Measurements from ENCODE around the gene PLXNA2.

The PLXNA2 gene

DNA sequence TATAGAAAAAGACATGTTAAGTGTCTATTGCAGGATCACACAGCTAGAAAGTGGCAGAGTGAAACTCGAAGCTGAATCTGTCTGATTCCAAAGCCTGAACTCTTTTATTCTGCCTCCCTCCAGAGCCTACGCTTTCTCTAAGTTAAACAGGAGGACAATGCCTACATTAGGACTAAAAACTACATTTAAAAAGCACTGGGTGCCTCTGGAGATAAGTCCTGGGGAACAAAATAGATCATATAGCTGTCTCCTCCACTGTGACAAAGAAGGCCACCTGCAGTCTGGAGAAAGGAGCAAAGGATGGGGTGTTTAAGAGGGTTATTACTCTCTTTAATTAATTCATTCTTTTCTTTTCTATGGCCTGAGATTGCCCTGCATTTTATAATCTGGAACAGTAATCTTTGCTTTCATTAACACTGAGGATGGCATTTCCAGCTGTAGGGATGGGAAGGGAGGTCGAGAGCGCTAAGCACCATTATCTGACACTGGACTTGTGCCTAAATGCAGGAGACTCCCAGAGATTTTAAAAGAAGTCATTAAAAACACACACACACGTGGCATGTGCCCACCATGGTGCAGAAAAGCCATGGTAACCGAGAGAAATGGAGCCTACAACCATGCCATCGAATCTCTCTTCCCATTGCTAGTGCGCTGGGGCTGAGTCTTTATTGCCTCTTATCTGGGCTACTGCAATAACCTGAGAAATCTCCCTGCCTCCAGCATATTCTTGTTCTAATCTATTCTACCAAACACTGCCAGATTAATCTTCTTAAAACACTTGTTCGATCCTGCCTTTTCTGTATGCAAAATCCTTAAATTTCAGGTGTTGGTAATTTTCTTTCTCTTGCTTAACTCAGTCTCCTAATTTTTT, 92.2 kb downstream of the PLXNA2 start:
- Histone ChIP-seq H3K4me3 (ENCODE audit: extremely low read depth, insufficient read depth, low read length, poor library complexity, severe bottlenecking) (no peak overlapping the region), H3K4me1 (ENCODE audit: control insufficient read depth, insufficient read depth, low read length, poor library complexity, severe bottlenecking) (peaks cover 4% of the 10 kb centered on the region), H3K9me3 (ENCODE audit: control insufficient read depth, low read length) (no peaks in the 10 kb centered on the region), H3K36me3 (ENCODE audit: control insufficient read depth, insufficient read depth, low read length) (peaks cover 22% of the 10 kb centered on the region), H3K27ac (ENCODE audit: low read depth, low read length, severe bottlenecking) (no peak overlapping the region)
- 72 to 96% methylated on average over 5 to 6 of the region's 9 CpGs for whole genome bisulfite sequencing, 2 experiments (ENCODE audit: insufficient coverage in 2 of 2)

DNA sequence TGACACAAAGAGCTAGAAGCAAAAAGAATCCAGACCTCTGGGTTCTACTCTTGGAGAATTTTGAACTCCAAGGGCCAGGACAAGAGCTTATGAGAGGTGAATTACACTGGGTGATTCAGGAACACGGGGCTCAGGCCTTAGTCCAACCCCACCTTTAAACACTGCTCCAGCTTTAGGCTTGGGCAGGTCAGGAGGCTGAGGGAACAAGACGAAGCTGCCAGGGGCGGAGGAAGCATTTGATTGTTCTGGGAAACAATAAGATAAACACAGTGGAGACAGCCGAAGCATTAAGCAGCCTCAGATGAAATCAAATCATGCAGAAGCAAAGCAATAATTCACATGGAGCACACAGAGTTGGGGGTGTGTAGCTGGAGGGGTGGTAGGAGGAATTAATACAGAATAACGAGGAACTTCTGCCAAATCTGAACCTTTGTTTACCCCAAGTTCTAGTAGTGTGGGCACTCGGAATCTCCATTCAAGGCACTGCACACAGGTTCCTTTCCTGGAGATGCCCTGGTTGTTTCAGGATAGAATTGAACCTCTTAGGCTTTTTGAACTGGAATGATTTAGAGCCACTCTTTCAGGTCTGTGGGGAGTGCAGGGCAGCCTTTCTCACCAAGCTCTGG, 93.2 kb downstream of the PLXNA2 start:
- peaks cover 23% of the 10 kb centered on the region for H3K36me3 ChIP-seq (ENCODE audit: control insufficient read depth, insufficient read depth, low read length)
- no peak overlapping the region for H3K27ac ChIP-seq (ENCODE audit: low read depth, low read length, severe bottlenecking)
- H3K9me3 ChIP-seq (ENCODE audit: control insufficient read depth, low read length): no peaks in the 10 kb centered on the region
- peaks cover 4% of the 10 kb centered on the region for H3K4me1 ChIP-seq (ENCODE audit: control insufficient read depth, insufficient read depth, low read length, poor library complexity, severe bottlenecking)
- H3K4me3 ChIP-seq (ENCODE audit: extremely low read depth, insufficient read depth, low read length, poor library complexity, severe bottlenecking): no peak overlapping the region
- WGBS, 2 experiments (ENCODE audit: insufficient coverage in 2 of 2): 72 to 97% methylated on average over 2 to 4 of the region's 6 CpGs

DNA sequence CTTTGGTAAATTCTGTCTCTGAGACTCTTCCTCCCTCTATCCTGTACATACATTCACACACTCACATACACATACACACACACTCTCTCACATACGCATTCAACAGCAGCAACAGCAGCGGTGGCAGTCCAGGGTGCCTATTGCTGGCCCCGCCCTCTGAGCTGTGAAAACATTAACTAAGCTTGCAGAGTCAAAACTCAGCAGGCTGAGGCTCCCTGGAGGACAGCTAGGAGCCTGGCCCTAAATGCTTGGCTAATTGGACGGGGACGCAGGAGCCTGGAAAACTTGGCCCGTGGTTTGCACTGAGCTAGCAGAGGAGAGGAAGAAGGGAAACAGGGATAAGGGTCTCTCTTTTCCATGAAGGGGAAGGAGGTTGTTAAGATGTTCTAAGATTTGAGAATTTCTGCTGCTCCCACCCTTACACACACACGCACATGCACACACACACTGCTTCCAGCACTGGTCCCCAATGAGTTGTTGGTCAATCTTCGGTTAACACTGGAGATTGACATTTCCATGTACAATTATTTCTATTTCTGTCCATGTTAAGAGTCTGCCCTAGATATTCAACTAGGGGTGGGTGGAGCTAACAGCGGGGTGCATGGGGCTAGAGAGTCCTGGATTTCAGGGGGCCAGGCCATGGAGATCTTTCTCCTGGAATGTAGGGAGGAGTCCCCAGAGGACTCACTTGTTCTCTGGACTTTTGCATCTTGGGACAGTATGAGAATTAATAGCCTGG, 94.2 kb downstream of the PLXNA2 start:
- 61 to 75% methylated on average over 5 to 6 of the region's 9 CpGs for WGBS, 2 experiments (ENCODE audit: insufficient coverage in 2 of 2)
- H3K9me3 ChIP-seq (ENCODE audit: control insufficient read depth, low read length): no peaks in the 10 kb centered on the region
- peaks cover 29% of the 10 kb centered on the region for H3K36me3 ChIP-seq (ENCODE audit: control insufficient read depth, insufficient read depth, low read length)
- no peak overlapping the region for H3K27ac ChIP-seq (ENCODE audit: low read depth, low read length, severe bottlenecking)
- H3K4me3 ChIP-seq (ENCODE audit: extremely low read depth, insufficient read depth, low read length, poor library complexity, severe bottlenecking): no peak overlapping the region
- peaks cover 4% of the 10 kb centered on the region for H3K4me1 ChIP-seq (ENCODE audit: control insufficient read depth, insufficient read depth, low read length, poor library complexity, severe bottlenecking)

DNA sequence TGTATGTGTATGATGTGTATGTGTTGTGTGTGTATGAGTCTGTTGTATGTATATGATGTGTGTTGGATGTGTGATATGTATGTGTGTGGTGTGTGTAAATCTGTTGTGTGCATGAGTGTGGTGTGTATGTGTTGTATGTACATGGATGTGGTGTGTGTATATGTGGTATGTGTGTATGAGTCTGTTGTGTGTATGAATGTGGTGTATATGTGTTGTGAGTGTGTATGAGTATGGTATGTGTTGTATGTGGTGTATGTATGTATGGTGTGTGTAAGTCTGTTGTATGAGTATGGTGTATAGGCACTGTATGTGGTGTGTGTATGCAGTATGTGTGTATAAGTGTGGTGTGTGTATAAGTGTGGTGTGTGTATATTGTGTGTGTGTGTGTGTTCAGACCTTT, 95.0 kb downstream of the PLXNA2 start:
- no peaks in the 10 kb centered on the region for H3K9me3 ChIP-seq (ENCODE audit: control insufficient read depth, low read length)
- peaks cover 4% of the 10 kb centered on the region for H3K4me1 ChIP-seq (ENCODE audit: control insufficient read depth, insufficient read depth, low read length, poor library complexity, severe bottlenecking)
- no peak overlapping the region for H3K4me3 ChIP-seq (ENCODE audit: extremely low read depth, insufficient read depth, low read length, poor library complexity, severe bottlenecking)
- H3K36me3 ChIP-seq (ENCODE audit: control insufficient read depth, insufficient read depth, low read length): peaks cover 33% of the 10 kb centered on the region
- no peak overlapping the region for H3K27ac ChIP-seq (ENCODE audit: low read depth, low read length, severe bottlenecking)

DNA sequence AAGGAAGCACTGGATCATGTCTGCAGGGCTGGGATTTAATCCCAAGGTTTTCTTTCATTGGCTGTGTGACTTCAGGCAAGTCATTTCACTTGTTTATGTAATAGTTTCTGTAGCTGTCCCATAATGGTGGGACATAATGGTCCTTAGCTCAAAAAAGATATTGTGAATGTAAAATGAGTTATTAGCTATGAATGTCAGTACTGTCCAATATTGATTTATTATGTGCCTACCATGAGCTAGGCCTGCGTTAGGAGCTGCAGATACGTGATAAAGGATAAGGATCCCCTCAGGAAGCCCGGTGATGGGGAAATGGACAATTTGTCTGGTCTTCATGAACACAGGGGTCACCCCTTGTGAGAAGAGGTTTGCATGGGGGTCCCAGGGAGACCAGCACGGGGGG, 95.8 kb downstream of the PLXNA2 start:
- 88 to 96% methylated on average over 4 of the region's 4 CpGs for WGBS, 2 experiments (ENCODE audit: insufficient coverage in 2 of 2)
- Histone ChIP-seq H3K4me1 (ENCODE audit: control insufficient read depth, insufficient read depth, low read length, poor library complexity, severe bottlenecking) (peaks cover 4% of the 10 kb centered on the region), H3K27ac (ENCODE audit: low read depth, low read length, severe bottlenecking) (no peak overlapping the region), H3K36me3 (ENCODE audit: control insufficient read depth, insufficient read depth, low read length) (peaks cover 33% of the 10 kb centered on the region), H3K9me3 (ENCODE audit: control insufficient read depth, low read length) (no peaks in the 10 kb centered on the region), H3K4me3 (ENCODE audit: extremely low read depth, insufficient read depth, low read length, poor library complexity, severe bottlenecking) (no peak overlapping the region)

DNA sequence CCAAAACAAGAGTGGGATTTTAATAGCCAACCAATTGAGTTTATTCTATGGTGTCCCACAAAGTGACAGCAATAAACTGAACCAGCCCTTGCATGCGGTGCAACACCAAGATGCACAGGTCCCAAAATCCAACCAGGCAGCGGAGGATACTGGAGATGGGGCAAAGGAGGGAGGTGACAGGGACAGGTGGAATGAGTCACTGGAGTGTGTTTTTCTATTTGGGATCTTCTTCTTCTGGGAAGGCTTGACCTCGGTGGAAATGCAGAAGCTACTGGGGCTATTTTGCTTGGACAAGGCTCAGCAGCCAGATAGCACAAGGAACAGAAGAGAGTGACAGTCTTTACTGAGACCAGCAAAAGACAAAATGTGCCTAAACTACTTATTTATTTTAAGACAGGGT, 97.5 kb downstream of the PLXNA2 start:
- Histone ChIP-seq H3K9me3 (ENCODE audit: control insufficient read depth, low read length) (no peaks in the 10 kb centered on the region), H3K36me3 (ENCODE audit: control insufficient read depth, insufficient read depth, low read length) (peaks cover 40% of the 10 kb centered on the region), H3K27ac (ENCODE audit: low read depth, low read length, severe bottlenecking) (no peak overlapping the region), H3K4me1 (ENCODE audit: control insufficient read depth, insufficient read depth, low read length, poor library complexity, severe bottlenecking) (peaks cover 4% of the 10 kb centered on the region), H3K4me3 (ENCODE audit: extremely low read depth, insufficient read depth, low read length, poor library complexity, severe bottlenecking) (no peak overlapping the region)
- WGBS, 2 experiments (ENCODE audit: insufficient coverage in 2 of 2): 94 to 96% methylated on average over 3 of the region's 3 CpGs

DNA sequence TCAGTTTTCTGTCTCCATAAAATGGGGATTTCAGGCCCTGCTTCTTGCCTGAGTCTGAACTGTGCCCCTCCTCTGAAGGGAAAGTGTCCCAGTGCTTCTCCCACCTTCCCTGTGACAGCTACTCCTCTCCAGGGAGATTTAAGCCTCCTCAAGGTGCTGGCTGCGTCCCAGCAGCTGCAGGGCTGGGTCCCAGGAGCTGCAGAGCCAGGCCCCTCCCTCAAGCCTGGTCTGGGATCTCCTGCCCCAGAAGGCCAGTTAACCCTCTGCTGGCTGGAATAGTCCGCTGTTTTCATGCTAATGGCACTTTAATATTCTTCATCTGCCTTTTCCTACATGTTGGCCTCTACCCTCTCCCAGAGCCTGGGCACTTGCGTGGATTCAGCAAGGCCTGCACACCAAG, 99.0 kb downstream of the PLXNA2 start:
- 51 to 66% methylated on average over 3 of the region's 3 CpGs for WGBS, 2 experiments (ENCODE audit: insufficient coverage in 2 of 2)
- H3K36me3 ChIP-seq (ENCODE audit: control insufficient read depth, insufficient read depth, low read length): peaks cover 51% of the 10 kb centered on the region
- no peaks in the 10 kb centered on the region for H3K9me3 ChIP-seq (ENCODE audit: control insufficient read depth, low read length)
- no peak overlapping the region for H3K4me3 ChIP-seq (ENCODE audit: extremely low read depth, insufficient read depth, low read length, poor library complexity, severe bottlenecking)
- peaks cover 2% of the 10 kb centered on the region for H3K4me1 ChIP-seq (ENCODE audit: control insufficient read depth, insufficient read depth, low read length, poor library complexity, severe bottlenecking)
- no peak overlapping the region for H3K27ac ChIP-seq (ENCODE audit: low read depth, low read length, severe bottlenecking)

DNA sequence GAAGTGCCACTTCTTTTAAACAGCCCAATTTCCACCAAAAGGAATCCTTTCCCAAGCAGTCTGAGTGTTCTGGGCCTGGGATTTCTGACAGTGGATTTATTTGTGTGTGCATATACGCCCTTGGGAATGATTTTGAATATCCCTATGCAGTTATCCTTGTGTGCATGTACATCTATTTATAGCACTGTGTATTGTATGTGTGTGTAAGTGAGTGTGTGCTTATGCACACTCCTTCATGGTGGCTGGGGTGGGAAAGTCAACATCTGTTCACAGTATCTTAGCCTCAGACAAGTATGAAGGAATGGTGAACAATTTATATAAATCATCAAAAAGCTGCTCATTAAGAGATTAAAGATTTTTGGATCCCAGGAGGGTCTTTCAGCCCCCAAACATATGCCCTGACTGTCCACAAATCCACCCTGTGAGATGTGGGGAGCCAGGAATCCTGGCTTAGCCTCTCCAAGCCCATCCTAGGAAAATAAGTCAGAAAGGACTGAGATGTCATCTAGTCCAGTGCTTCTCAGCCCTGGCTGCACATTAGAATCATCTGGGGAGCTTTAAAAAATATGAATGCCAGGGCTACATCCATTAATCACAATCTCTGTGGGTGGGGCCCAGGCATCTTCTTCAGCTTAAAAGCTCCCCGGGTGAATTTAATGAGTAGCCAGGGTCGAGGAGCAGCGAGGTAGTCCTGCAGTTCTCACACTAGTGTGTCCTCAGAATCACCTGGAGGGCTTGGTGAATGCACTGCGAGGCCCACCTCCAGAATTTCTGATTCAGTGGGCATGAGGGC, 101.4 kb downstream of the PLXNA2 start:
- H3K9me3 ChIP-seq (ENCODE audit: control insufficient read depth, low read length): no peaks in the 10 kb centered on the region
- WGBS, 2 experiments (ENCODE audit: insufficient coverage in 2 of 2): 97 to 100% methylated on average over 1 to 4 of the region's 5 CpGs
- no peaks in the 10 kb centered on the region for H3K4me1 ChIP-seq (ENCODE audit: control insufficient read depth, insufficient read depth, low read length, poor library complexity, severe bottlenecking)
- H3K27ac ChIP-seq (ENCODE audit: low read depth, low read length, severe bottlenecking): no peak overlapping the region
- H3K4me3 ChIP-seq (ENCODE audit: extremely low read depth, insufficient read depth, low read length, poor library complexity, severe bottlenecking): no peak overlapping the region
- H3K36me3 ChIP-seq (ENCODE audit: control insufficient read depth, insufficient read depth, low read length): peaks cover 56% of the 10 kb centered on the region

DNA sequence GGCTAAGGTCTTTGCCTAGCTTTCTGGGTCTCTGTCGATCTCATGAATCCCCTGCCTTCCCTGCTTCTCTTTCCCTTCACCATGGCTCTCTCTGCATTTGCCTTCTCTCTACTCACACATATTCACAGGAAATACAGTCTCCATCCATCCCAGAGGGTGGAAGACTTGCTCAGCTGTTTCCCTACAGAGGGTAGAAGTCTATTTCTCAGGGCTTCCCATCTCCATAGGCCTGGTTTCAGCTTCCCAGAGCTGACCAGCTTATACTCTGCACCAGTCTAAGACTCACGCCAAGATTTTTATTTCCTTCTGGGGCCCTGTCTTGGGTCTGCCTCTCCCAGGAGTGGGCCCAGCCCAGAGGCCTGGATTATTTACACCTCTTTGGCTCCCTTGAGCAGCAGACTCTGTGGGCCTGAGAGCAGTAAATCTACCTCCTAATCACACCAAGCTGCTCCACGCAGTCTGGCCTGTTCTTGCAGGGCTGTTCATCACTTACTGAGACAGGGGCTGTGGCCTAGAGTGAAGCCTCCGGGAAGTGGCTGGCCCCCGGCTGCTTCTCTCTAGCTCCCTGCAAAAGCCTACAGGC, 102.5 kb downstream of the PLXNA2 start:
- H3K36me3 ChIP-seq (ENCODE audit: control insufficient read depth, insufficient read depth, low read length): peaks cover 56% of the 10 kb centered on the region
- WGBS, 2 experiments (ENCODE audit: insufficient coverage in 2 of 2): 90 to 91% methylated on average over 4 to 5 of the region's 5 CpGs
- no peak overlapping the region for H3K27ac ChIP-seq (ENCODE audit: low read depth, low read length, severe bottlenecking)
- no peak overlapping the region for H3K4me3 ChIP-seq (ENCODE audit: extremely low read depth, insufficient read depth, low read length, poor library complexity, severe bottlenecking)
- no peaks in the 10 kb centered on the region for H3K9me3 ChIP-seq (ENCODE audit: control insufficient read depth, low read length)
- H3K4me1 ChIP-seq (ENCODE audit: control insufficient read depth, insufficient read depth, low read length, poor library complexity, severe bottlenecking): peaks cover 2% of the 10 kb centered on the region

DNA sequence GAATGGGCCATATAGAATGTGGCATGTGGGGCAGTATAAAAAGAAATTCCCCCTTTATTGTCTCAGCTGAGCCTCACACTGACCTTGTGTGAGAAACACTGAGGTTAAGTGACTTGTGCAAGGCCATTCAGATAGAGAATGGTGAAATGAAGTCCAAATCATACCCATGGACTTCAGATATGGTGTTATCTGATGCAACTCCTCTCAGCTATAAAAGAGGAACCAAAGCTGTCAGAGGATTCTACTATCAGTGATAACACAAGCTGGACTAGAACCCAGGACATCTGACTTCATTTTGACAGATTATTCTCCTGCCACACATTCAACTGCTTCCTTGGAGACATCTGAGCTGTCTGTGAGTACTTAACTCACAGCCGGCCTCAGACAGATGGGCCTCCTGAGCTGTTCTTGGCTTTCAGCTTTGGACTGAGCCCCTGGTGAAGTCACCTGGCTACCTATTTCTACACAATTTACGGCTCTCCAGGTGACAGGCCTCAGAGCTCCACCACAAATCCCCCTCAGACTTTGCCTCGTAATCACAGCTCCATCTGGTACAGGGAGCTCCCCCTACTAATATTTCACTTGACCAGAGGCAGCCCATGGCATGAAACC, 104.6 kb downstream of the PLXNA2 start:
- Histone ChIP-seq H3K36me3 (ENCODE audit: control insufficient read depth, insufficient read depth, low read length) (peaks cover 52% of the 10 kb centered on the region), H3K27ac (ENCODE audit: low read depth, low read length, severe bottlenecking) (no peak overlapping the region), H3K4me3 (ENCODE audit: extremely low read depth, insufficient read depth, low read length, poor library complexity, severe bottlenecking) (no peak overlapping the region), H3K9me3 (ENCODE audit: control insufficient read depth, low read length) (no peaks in the 10 kb centered on the region), H3K4me1 (ENCODE audit: control insufficient read depth, insufficient read depth, low read length, poor library complexity, severe bottlenecking) (peaks cover 14% of the 10 kb centered on the region)
- 62 to 67% methylated on average over 3 of the region's 3 CpGs for WGBS, 2 experiments (ENCODE audit: insufficient coverage in 2 of 2)
